ENCODE measurements around the gene WBP11. TPM values are rescaled to one million over a fixed set of nuclear protein-coding genes. Genes with fewer than 3 reads are reported as not detected.

WBP11 gene
- total RNA-seq (2014; rRNA removed) (20.0 and 21.4 TPM in 2 replicates), Bru-seq, nascent RNA (percentile 83 among the genes with signal in this experiment), BruChase-seq, experiment 1, labeled RNA remaining after a 6-hour chase (percentile 92 among the genes with signal in this experiment), BruChase-seq, experiment 2, labeled RNA remaining after a 2-hour chase (percentile 86 among the genes with signal in this experiment)
- long read RNA-seq, full-length matches to known transcripts = 16 of 32 reads
- long read RNA-seq, partial matches to known transcripts = 10 of 32 reads
- long read RNA-seq, other reads (novel, unspliced or antisense) = 6 of 32 reads

- peak within 1 kb of the TSS; percentile 37 for H3K27ac ChIP-seq (ENCODE audit: low read length)
- BruUV-seq (replicated peaks) = TSS peak; percentile 65
- H4K20me1 ChIP-seq (ENCODE audit: low read length) = peaks cover 16% of the 10 kb centered on the region
- ATAC-seq (peak; percentile 99), DNase-seq (peak; percentile 97)
- ChIA-PET CTCF (interaction anchor here (0.6 to 1.5 kb wide), 4 partner anchors 32 to 195 kb away, joined by 3 to 20 read pairs (median 6); a partner anchor contains a TSS), POLR2A (ENCODE audit: unreplicated experiment) (interaction anchor here (0.5 to 1.2 kb wide), 6 partner anchors 28 to 1104 kb away, joined by 3 to 9 read pairs (median 3); partner anchors contain the start of gene EPS8)
- peaks cover 20% of the 10 kb centered on the region for H3K36me3 ChIP-seq (ENCODE audit: low read depth, low read length)
- H3K4me1 ChIP-seq (ENCODE audit: insufficient read depth, low read length) = peaks cover 10% of the 10 kb centered on the region; the same call in 1 of the 2 replicates
- H3K4me3 ChIP-seq (ENCODE audit: low read length) = peak within 1 kb of the TSS; percentile 96
- H3K27me3 ChIP-seq (ENCODE audit: low read length) = no peaks in the 10 kb centered on the region
- peak within 1 kb of the TSS; percentile 92 for H3K9ac ChIP-seq (ENCODE audit: low read length)
- peak within 1 kb of the TSS; percentile 91 for H3K4me2 ChIP-seq (ENCODE audit: low read length)
- H3K79me2 ChIP-seq (ENCODE audit: low read length) = peaks cover 48% of the 10 kb centered on the region
- intact Hi-C loops (cut with micrococcal nuclease) = loop anchor here (1.0 to 10.0 kb wide), 3 partner anchors 26 to 78 kb away; a partner anchor contains a TSS
- TF ChIP-seq EZH2 (IDR thresholded peaks at IDR 0.05; ENCODE audit: low read length, unreplicated experiment) (no peak), EZH2phosphoT487 (IDR thresholded peaks at IDR 0.05; ENCODE audit: borderline replicate concordance, low read length) (no peak)
- TF ChIP-seq, protein P1, sequence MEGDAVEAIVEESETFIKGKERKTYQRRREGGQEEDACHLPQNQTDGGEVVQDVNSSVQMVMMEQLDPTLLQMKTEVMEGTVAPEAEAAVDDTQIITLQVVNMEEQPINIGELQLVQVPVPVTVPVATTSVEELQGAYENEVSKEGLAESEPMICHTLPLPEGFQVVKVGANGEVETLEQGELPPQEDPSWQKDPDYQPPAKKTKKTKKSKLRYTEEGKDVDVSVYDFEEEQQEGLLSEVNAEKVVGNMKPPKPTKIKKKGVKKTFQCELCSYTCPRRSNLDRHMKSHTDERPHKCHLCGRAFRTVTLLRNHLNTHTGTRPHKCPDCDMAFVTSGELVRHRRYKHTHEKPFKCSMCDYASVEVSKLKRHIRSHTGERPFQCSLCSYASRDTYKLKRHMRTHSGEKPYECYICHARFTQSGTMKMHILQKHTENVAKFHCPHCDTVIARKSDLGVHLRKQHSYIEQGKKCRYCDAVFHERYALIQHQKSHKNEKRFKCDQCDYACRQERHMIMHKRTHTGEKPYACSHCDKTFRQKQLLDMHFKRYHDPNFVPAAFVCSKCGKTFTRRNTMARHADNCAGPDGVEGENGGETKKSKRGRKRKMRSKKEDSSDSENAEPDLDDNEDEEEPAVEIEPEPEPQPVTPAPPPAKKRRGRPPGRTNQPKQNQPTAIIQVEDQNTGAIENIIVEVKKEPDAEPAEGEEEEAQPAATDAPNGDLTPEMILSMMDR (conservative IDR thresholded peaks at IDR 0.05; ENCODE audit: low read depth, low read length) = no peak
- peak within 1 kb of the TSS; percentile 96 for H2AFZ ChIP-seq (ENCODE audit: low read length)
- no peaks in the 10 kb centered on the region for H3F3A ChIP-seq (ENCODE audit: low read length, unreplicated experiment)
- no peaks in the 10 kb centered on the region for H3K9me3 ChIP-seq (ENCODE audit: low read length)
- H3K9me2 ChIP-seq (replicated peaks; ENCODE audit: low read length) = no peaks in the 10 kb centered on the region
Observed at GRCh38 chr12:14803011-14803829, at the start of gene WBP11, which contains the start of gene C12orf60. Gene WBP11, minus strand, starts transcription at chr12:14803478. Its CDS starts 2,095 bp downstream, at chr12:14801383. Gene C12orf60, plus strand, starts transcription at chr12:14803670. Its CDS starts 19,266 bp downstream, at chr12:14822936.

GRCh38 chr12:14852880-14853279 lies 49.6 kb upstream of the WBP11 start:
- no peak for ATAC-seq

More at GRCh38 chr12:14852880-14853279, 49.6 kb upstream of the WBP11 start:
- intact Hi-C loops (cut with micrococcal nuclease) = no loop called here
- TF ChIP-seq EZH2phosphoT487 (IDR thresholded peaks at IDR 0.05; ENCODE audit: borderline replicate concordance, low read length) (no peak), EZH2 (IDR thresholded peaks at IDR 0.05; ENCODE audit: low read length, unreplicated experiment) (no peak)
- TF ChIP-seq, protein P1 (conservative IDR thresholded peaks at IDR 0.05; ENCODE audit: low read depth, low read length) = no peak
- H2AFZ ChIP-seq (ENCODE audit: low read length) = no peak overlapping the region
- no peak overlapping the region for H3K27ac ChIP-seq (ENCODE audit: low read length)
- no peak for DNase-seq
- no peaks in the 10 kb centered on the region for H3K27me3 ChIP-seq (ENCODE audit: low read length)
- H4K20me1 ChIP-seq (ENCODE audit: low read length) = no peaks in the 10 kb centered on the region
- H3K4me3 ChIP-seq (ENCODE audit: low read length) = no peak overlapping the region
- peaks cover 4% of the 10 kb centered on the region for H3K4me1 ChIP-seq (ENCODE audit: insufficient read depth, low read length)
- no peaks in the 10 kb centered on the region for H3K36me3 ChIP-seq (ENCODE audit: low read depth, low read length)
- ChIA-PET POLR2A (ENCODE audit: unreplicated experiment) (no interaction called here), CTCF (no interaction called here)
- H3K9me2 ChIP-seq (replicated peaks; ENCODE audit: low read length) = no peaks in the 10 kb centered on the region
- no peaks in the 10 kb centered on the region for H3F3A ChIP-seq (ENCODE audit: low read length, unreplicated experiment)
- no peak overlapping the region for H3K9ac ChIP-seq (ENCODE audit: low read length)
- no peaks in the 10 kb centered on the region for H3K79me2 ChIP-seq (ENCODE audit: low read length)
- H3K9me3 ChIP-seq (ENCODE audit: low read length) = no peaks in the 10 kb centered on the region
- BruUV-seq (replicated peaks) = no TSS peak
- no peak overlapping the region for H3K4me2 ChIP-seq (ENCODE audit: low read length)
